GM19023 (cell line): ENCODE data around the gene USP22.
"Not testable (repeated sequence)": the region's sequence is repeated elsewhere in the genome, so short reads cannot be mapped to it uniquely, and the experiment has no call there.

Source experiments
- ATAC-seq: cut with Tn5 transposase; IDR thresholded peaks from one replicate; pipeline ENCODE4 v1.9.1; 2021; ENCODE audit warnings: mild to moderate bottlenecking, moderate library complexity; ENCODE audit not compliant: unreplicated experiment

Gene USP22

DNA sequence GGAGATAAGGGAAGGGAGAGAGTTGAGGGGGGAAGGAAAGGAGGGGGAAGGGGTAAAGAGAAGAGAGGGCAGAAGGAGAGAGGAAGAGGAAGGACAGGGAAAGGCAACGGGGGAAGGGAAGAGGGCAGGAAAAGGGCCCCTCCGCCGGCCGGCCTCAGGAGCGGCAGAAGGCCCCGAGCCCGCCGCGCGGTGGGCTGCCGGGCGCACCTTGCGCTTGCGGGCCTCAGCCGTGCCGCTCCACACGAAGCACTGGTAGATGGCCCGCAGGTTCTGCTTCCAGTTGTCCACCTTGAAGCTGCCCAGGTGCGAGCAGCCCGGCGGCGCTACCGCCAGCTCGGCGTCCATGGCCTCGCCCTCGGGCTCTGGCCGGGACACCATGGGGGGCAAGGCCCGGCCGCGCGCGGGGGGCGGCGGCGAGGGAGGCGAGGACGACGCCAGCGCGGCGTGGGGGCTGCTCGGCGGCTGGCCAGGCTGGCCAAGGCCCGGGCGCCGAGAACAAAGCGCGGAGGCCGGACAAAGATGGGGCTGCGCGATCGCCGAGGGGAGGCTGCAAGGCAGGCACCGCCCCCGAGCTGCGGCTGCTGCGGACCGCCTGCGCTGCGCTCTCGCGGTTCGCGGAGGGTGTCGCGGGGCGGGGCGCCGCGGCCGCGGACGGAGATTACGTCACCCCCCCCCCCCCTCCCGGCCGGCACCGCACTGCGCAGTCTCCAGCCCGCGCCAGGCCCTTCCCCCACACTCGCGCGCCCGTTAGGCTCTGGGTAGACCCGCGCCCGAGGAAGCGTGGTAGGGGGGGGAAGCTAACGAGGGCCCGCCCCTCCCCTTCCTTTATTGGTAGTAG is at the start of gene USP22:
Gene USP22, minus strand, starts transcription at position 554 of the 838 bp plus-strand sequence. Its CDS starts 176 bp downstream, at position 378.
- peak; percentile 64 for ATAC-seq

- ATAC-seq: no peak
Observed at GRCh38 chr17:21090902-21091618, 48.2 kb upstream of the USP22 start.

GRCh38 chr17:21089933-21090901 is 47.4 kb upstream of the USP22 start:
- peak; percentile 50 for ATAC-seq

DNA sequence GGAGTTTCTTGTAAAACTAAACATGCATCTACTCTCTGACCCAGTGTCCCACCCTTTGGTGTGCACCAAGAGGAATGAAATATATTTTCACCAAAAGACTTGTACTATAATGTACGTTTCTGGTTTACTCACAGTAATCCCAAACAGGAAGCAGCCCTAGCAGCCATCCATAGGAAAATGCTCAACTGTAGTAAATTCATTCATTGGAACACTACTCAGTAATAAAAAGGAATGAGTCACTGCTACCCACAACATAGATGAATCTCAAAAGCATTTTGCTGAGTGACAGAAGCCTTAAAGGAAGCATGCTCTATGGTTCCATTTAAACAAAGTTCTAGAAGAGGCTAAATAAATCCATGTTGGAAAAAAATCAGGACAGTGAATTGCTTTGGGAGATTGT is 46.3 kb upstream of the USP22 start:
- no peak for ATAC-seq

DNA sequence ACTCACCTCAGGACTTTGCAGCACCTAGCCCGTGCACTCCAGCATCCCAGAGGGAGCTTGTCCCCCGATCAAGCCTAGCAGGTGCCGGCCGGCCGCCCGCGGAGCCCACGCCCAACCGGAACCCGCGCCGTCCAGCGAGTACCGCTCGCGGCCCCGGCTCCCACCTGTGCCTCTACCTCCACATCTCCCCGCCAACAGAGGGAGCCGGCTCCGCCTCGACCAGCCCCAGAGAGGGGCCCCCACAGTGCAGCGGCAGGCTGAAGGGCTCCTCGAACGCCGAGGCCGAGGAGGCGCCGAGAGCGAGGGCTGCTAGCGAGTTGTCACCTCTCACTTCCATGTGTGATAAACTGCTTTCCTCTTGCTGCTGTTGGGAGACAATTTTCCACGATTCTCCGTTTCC is 42.9 kb upstream of the USP22 start:
- no peak for ATAC-seq

DNA sequence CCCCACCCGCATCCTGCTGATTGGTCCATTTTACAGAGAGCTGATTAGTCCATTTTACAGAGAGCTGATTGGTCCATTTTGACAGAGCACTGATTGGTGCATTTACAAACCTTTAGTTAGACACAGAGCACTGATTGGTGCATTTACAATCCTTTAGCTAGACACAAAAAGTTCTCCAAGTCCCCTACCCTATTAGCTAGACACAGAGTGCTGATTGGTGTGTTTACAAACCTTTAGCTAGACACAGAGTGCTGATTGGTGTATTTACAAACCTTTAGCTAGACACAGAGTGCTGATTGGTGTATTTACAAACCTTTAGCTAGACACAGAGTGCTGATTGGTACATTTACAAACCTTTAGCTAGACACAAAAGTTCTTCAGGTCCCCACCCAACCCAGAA is 42.5 kb upstream of the USP22 start:
- ATAC-seq: not testable (repeated sequence)

DNA sequence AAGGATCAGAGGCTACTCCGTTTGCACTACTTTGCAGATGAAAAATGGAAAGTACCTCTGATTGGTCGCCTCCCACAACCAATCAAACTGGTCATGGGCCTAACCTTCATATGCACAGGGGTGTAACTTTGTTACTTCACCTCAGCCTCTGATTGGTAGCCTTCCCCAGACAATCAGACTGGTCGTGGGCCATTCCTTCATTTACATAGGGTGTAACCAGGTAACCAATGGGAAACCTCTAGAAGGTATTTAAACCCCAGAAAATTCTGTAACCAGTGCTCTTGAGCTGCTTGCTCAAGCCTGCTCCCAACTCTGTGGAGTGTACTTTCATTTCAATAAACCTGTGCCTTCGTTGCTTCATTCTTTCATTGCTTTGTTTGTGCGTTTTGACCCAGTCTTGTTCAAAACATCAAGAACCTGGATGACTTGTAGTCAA is 39.2 kb upstream of the USP22 start:
- no peak for ATAC-seq

DNA sequence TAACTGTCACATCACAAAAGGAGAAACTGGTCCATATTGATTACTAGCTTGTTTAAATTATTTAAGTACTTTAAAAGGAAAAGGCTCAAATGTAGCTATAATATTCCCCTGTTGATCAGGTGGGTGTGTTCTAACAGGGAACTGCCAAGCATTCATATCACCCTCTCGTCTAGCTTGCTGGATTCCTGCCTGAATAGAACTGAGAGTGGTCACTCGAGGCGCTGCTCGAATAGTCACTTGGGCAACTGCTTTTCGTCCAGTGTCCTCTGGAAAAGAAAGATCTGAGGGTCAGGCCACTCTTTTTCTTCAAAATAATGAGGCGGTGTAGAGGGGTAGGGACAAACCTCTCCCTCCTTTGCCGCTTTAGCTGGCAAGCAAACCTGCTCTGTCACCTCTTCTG is 36.4 kb upstream of the USP22 start:
- no peak for ATAC-seq

DNA sequence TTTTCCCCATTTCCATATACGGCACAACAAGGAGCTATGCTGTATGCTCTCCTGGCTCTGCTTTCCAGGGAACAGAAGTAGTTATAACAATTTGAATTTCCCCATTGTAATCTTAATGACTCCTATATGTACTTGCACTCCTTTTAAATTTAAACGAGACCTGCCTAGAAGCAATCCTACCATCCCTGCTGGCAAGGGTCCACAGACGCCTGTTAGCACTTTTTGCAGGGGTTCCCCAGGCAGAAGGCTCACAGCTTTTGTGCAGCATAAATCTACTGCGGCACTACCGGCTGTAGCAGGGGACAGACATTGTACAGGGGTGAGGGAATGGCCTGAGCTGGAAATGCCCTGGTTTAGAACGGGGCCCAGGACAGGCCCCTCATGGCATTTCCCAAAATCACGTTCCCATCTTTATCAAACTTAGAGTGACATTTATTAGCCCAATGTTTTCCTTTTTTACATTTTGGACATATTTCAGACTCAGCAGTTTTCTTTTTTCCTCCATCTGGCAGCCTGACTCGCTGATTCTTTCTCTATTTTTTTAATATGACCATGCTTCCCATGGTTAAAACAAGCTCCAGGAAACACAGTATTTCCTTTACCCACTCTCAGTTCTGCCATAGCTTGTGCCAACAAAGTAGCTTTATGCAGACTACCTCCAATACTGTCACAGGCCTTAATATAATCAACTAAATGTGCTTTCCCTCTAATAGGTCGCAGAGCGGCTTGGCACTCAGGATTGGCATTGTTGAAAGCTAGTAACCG is 35.4 kb upstream of the USP22 start:
- ATAC-seq: no peak

GRCh38 chr17:21077281-21077680 is 34.5 kb upstream of the USP22 start:
- no peak for ATAC-seq

DNA sequence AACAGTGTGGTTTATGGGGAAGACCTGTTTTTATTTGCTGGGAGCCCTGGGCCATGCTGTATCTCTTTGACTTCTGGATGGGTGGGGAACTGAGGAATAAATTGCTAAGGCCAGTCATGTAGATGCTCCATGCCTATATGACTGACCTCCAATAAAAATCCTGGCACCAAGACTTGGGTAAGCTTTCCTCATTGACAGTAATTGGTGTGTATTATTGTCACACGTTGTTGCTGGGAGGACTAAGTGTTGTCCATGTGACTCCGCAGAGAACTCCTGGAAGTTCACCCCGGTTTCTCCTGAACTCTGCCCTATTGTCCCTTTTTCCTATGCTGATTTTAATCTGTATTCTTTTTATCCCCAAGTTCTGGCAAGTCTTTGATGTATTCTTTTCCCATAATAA is 33.4 kb upstream of the USP22 start:
- no peak for ATAC-seq

DNA sequence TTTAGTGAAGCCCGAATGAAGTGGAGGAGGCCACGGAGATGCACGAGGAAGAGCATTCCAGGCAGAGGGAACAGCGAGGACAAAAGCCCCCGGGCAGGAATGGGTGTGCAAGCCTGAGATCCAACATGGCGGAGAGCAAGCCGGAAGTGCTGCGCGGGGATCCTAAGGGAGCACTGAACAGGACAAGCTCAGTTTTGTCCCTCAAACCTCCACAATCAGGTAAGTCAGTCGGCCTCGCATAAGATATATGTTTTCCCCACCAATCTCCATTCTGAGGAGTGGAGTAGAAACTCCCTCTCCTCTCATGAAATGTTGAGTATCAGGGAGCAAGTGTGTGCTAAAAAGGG is 32.9 kb upstream of the USP22 start:
- ATAC-seq: no peak

DNA sequence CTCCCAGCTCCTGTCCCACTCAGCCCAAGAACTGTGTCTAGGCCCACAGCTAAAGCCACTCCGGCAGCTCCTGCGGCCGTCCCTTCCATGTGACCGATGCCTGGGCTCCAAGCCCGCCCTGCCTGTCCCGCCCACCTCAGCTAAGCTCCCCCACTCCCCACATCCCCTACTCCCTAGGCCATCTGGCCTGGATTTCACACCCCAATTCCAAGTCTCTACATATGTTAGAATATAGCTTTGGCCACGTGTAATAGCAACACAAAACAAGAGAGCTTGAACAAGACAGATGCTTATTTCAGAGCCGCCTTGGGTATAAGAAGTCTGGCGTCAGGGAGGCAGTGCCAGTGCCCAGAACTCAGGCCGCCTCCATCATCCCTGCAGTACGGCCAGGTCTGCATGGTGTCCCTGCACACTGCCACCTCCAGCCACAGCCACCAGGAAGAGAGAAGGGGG is 30.0 kb upstream of the USP22 start:
- no peak for ATAC-seq

DNA sequence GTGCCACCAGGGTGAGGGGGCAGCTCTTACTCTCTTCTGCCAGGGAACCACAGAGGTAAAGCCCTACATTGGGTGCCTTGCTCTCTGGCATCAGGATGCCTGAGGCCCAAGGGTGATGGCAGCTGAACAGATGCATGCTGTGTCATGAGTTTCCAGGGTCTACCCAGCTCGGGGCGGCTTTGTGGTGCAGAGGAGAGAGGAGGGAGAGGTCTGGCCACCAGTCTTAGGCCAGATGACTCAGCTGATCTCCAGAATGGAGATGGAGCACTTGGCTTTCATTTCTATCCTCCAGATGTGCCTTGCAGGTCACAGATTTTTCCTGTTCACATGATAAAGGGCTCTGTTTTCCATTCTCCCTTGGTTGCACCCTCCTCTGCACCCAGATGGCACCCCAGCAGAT is 23.6 kb upstream of the USP22 start:
- no peak for ATAC-seq

- ATAC-seq: no peak
Observed at GRCh38 chr17:21061971-21062526, 19.2 kb upstream of the USP22 start.

GRCh38 chr17:21061158-21061835 is 18.5 kb upstream of the USP22 start:
- ATAC-seq: no peak

DNA sequence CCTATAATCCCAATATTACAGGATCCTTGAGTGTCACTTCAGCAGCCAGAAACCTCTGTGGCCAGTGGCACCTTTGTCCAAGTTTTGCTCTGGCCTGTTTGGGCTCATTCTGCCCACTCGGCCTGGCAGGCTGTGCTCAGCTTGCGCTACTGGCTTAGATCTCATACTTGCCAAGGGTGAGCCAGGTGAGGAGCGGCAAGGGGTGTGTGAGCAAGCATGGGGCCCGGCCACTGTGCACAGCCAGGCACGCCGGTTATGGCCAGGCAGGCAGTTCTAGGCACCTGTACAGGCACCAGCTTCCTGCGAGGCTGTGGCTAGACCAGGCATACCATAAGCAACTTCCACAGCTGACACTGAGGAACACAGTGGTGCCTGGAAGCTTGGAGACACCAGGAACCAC is 16.9 kb upstream of the USP22 start:
- ATAC-seq: no peak

DNA sequence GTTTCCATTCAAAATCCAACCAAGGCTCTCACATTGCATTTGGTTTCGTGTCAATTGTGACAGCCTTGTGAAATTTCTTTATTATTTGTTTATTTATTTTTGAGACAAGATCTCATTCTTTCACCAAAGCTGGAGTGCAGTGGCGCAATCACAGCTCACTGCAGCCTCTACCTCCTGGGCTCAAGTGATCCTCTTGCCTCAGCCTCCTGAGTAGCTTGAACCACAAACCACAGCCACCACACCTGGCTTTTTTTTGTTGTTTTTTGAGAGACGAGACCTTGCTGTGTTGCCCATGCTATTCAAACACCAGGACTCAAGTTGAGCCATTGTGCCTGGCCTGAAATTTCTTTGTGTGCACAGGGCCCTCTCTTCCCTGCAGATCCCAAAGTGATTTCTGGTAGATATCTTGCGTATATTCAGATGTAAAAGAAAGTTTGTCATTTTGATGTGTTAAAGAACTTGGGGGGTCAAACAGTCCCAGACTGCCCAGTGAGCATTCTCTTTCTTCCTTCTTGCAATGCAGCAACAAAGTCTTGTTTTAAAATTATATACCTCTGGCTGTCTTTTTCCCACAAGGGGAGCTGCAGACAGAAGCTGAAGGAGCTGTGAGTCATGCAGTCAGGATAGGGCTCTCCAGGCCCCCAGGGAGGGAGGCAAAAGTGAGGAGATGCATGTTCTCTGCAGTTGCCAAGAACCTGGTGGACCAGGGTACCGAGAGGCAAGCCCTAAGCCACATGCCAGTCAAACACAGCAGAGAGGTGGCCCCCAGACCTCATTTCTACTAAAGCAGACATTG is 15.5 kb upstream of the USP22 start:
- no peak for ATAC-seq

DNA sequence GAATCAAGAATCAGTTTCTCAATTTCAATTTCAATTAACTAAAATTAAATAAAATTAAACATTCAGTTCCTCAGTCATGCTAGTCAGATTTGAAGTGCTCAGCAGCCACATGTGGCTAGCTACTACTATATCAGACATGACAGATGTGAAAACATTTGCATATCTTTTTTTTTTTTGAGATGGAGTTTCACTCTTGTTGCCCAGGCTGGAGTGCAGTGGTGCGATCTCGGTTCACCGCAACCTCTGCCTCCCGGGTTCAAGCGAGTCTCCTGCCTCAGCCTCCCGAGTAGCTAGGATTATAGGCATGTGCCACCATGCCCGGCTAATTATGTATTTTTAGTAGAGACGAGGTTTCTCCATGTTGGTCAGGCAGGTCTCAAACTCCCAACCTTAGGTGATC is 10.2 kb upstream of the USP22 start:
- peak; percentile 59 for ATAC-seq
